A204.1 (cell line): Measurements from ENCODE around the gene JOSD2.

ENCODE experiments used
- FAIRE-seq: peaks from 2 replicates; lab custom pipeline; 2012; peaks lifted over from hg19 to GRCh38; lab: Jason Lieb, UNC

The JOSD2 gene, protein sequence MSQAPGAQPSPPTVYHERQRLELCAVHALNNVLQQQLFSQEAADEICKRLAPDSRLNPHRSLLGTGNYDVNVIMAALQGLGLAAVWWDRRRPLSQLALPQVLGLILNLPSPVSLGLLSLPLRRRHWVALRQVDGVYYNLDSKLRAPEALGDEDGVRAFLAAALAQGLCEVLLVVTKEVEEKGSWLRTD

DNA sequence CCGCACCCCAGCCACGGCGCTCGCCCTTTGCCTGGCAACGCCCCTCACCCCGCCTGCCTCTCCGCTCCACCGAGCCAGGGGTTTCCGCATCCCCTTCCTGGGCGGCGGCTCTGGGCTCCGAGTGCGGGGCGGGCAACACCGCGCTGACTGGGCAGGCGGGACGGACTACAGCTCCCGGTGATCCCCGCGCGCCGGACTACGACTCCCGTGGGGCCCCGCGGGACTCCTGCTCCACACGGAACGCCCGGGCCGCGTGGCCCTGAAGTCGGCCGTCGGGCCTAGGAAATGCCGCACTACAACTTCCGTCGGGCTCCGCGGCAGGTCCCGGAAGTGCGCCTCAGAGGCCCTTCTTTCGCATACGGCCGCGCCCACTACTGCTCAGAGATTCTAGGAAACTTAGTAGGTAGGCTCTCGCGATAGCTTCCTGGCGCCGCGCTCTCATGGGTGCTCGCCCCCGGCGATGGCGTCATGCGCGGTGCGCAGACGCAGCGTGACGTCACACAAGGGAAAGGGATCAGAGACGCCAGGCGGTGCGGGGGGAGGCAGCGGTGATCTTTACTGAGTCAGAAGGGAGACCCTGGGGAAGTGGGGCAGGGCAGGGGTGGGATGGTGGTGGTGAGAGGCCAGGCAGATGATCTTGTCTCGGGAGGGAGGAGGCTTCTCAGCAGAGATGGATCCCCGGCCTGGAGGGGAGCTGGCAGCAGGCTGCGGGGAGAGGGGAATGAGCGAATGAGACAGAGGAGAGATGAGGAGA, at the start of gene JOSD2:
Gene JOSD2, minus strand, starts transcription at position 123 of the 754 bp plus-strand sequence. CDS start 760 bp downstream, outside the sequence.
- peak; percentile 99 for FAIRE-seq

DNA sequence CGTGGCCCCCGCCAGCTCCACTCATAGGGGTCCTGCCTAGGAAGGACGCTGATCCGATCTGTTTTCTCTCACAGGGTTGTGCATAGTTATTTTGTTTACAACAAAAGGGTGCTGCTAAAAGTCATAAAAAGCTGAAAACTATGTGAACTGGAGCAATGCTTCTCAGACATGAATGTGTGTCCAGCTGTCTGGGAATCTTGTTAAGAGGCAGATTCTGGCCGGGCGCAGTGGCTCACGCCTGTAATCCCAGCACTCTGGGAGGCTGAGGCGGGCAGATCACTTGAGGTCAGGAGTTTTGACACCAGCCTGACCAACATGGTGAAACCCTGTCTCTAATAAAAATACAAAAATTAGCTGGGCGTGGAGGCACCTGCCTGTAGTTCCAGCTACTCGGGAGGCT, 48.6 kb upstream of the JOSD2 start:
- no peak for FAIRE-seq

DNA sequence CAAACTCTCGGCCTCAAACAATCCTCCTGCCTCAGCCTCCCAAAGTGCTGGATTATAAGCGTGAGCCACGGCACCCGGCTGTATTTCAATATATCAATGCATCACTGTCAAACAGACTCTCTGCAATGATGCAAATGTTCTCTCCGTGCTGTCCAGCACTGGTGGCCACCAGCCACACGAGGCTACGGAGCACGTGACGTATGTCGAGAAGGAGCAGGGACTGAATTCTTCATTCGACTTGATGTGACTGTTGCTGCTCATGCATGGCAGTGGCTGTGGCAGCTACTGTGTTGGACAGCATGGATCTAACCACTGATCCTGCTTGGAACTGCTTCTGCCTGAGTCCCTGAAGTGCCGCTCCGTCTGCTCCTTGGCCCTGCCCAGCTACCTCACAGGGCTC, 47.5 kb upstream of the JOSD2 start:
- no peak for FAIRE-seq

DNA sequence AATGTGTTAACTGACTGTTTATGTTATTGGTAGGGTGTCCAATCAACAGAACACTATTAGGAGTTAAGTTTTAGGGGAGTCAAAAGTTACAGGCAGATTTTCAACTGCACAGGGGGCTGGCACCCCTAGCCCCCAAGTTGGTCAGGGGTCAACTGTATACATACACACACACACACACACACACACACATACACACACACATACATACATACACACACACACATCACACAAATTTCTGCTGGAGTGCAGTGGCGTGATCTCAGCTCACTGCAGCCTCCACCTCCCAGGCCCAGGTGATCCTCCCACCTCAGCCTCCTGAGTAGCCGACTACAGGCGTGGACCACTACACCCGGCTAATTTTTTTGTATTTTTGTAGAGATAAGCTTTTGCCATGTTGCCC, 47.0 kb upstream of the JOSD2 start:
- FAIRE-seq, result no peak

DNA sequence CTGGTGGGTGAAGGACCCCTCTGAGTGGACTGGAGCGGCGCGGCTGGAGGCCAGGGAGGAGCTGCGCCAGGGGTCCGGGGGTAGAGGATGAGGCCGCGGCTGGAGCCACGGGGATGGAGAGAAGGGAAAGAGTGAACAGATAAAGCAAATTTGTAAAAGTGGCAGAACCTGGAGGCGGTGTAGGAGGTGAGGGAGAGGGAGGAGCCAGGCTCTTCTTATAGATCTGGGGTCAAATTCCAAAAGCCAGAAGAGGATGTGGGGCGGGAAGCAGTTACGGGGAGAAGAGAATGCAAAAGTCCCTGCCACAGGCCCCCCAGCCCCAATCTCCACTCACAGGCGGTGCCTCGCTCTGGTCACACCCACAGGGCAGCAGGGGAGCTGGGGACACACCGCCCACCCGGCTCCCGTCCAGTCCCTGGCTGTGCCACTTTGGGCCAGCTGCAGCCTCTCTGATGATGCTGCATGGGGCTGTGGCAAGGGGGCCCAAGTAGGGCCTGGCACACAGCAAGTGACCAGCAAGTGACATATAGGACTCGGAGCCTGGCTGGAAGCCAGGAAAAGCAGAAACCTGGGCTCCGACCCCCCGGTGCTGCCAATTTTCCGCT, 46.1 kb upstream of the JOSD2 start:
- FAIRE-seq, result no peak

DNA sequence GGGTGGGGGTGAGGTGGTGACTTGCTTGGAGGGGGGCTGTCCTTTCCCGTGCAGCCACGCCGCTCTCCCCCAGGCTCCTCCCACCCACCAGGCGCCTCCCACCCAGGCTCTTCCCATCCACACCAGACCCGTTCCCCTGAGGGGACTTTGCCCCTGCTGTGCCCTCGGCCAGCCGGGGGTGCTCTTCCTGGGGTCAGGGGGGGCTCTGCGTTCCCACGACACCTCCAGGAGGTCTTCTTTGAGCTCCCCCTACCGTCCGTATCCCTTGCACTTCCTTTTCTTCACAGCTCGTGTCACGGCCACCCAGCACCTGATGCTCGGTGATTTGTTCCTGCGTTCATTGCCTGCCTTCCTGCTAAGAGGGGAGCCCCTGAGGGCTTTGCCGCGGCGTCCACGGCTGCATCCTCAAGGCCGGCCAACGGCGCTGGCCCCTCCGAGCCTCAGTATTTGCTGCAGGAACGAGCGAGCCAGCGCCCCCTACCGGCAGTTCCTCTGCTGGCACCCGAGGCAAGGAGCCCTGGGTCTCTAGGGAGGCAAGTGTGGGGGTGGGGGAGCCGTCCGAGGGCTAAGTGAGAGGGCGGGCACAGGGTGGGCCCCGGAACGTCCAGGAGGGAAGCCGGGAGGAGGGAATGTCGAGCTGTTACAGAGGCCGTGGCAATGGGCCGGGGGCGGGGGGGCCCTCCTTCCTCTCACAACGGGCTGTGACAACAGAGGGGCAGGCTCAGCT, 45.5 kb upstream of the JOSD2 start:
- FAIRE-seq, result no peak

DNA sequence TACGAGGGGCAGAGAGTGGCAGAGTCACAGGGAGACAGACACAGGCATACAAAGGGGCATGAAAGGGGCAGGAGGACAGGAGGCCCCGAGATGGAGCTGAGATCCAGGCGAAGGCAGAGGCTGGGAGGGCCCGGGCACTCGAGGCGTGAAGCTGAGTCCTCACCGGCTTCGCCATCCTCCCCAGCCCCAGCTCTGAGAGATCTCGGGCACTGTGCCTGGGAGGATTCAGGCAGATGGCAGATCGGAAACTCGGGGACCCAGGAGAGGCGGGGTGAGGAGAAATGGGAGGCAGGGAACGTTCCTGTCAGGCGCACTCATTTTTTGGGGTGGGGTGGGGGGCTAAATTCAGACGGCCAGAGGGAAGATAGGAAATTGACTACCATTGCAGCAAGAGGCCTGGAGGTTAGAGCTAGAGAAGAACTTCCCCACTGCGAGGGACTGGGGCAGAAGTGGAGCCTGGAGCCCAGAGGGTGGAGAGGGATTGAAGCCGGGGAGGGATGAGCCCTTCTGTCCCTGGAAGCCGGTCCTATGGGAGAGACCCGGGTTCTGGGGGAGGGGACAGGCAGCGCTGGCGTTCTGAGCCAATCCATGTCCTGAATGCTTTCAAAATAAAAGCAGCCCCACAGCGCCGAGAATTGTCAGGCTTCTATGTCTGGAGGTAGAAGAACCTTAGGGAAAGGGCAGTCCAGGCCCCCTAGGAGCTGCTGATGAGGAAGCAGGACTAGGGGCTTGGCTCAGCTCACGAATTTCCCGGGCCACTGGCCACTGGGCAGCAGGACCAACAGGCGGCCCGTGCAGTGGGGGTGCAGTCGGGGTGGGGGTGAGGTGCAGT, 44.7 kb upstream of the JOSD2 start:
- no peak for FAIRE-seq

DNA sequence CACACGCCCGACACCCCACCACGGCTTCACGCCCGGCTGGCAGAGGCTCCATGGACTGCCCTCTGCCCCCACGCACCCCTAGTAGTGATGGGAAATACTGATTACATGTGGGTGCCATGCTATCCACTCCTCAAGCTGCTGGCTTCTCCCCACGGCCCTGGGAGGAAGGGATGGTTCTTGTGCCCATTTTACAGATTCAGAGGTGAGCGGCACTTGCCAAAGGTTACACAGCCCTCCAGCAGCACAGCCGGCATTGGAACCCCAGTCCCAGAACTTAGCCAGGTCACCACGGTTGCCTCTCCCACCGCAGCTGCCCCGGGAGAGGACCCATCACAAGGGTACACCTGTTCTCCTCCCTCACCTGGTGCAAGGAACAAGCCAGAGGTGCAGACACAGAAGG, 44.0 kb upstream of the JOSD2 start:
- FAIRE-seq, result no peak

DNA sequence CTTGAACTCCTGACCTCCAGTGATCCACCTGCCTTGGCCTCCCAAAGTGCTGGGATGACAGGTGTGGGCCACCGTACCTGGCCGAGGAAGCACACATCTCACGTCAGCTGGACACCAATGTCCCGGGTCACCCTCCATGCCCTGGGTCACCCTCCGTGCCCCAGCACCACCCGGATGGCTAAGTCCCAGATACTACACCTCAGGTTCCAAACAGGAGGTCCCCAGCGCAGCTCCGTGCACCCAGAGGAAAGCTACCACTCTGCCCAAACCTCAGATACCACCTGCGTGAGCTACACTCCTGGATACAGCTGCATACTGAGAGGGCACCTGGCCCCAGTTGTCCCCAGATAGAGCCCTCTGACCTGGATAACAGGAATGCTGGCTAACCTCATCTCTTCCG, 43.2 kb upstream of the JOSD2 start:
- no peak for FAIRE-seq

DNA sequence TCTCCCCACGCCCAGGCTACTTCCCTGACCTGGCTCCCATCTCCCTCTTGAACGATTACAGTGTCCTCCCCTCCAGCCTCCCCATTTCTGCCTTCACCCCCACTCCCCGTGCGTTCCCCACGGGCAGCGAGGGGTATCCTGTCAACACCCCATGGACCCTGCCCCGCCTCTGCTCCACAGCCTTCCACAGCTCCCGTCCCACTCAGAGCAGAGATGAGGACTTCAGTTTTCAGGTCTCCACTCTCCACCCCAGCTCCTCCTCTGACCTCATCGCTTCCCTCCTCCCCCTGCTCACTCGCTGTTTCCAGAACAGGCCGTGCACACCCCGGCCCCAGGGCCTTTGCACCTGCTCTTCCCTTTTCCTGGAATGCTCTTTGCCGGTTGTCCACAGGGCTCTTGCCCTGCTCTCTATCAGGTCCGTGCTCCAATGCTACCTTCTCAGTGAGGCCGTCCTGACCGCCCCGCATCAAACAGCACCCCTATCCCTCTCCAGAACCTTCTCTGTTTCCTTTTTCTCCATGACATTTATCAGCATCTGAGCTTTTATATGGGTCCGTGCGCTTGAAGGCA, 42.2 kb upstream of the JOSD2 start:
- no peak for FAIRE-seq

DNA sequence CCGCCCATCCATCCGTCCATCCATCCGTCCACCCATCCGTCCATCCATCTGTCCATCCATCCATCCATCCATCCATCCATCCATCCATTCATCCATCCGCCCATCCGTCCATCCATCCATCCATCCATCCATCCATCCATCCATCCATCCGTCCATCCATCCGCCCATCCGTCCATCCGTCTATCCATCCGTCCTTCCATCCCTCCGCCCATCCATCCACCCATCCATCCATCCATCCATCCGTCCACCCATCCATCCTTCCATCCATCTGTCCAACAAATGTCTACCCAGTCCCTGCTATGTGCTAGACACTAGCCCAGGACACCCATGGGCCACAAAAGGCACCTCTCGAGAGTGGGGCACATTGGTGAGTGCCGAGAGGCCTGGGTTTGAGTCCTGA, 41.5 kb upstream of the JOSD2 start:
- no peak for FAIRE-seq

DNA sequence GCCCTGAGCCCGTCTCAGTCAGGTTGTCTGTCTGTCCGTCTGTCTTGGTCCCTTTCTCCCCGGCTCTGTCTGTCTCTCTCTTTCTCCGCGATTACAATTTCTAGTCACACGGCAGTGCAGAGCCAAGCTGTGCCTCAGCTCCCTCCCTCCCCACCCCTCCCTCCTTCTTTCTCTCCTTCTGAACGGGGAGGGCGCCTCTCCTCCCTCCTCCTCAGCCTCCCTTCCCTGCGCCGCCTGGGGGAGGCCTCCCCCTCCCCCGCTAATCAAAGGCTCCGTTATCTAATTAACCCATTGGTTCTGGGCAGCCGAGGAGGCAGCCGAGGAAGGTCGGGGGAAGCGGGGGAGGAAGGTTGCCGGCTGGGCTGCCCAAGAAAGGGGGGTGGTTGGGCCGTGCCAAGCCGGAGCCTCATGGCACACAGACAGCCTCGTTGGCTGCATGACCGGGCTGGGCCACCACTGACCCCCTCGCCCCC, 40.8 kb upstream of the JOSD2 start:
- FAIRE-seq, result no peak

DNA sequence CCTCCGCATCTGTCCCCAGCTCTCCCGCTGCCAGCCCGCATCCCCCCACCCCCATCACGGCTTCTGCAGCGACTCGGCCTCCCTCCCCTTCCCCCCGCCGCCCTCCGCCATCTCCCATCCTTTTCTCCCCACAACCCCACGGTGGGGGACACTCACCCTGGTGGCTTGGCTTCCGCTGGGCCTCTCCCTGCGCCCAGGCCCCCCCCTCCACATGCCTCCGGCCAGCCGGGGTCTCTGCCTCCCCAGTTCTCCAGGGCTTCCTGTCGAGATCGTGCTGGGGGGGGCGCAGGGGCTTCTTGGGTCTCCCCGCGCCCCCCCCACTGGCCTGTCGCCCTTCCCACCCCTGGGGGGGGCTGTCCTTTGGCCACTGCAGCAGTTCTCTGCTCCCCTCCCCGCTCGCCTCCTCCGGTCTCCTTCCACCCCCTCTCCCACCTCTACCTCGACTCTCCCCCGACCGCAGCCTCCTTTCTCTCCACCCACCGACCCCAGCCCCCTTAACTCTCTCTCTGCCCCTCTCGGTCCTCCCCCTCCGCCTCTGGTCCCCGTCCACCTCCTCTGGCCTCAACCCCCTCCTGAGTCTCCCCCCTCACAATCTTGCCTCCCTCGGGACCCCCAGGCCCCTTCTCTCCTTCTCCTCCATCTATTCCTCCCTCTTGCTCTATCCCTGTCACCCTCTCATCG, 40.2 kb upstream of the JOSD2 start:
- no peak for FAIRE-seq

DNA sequence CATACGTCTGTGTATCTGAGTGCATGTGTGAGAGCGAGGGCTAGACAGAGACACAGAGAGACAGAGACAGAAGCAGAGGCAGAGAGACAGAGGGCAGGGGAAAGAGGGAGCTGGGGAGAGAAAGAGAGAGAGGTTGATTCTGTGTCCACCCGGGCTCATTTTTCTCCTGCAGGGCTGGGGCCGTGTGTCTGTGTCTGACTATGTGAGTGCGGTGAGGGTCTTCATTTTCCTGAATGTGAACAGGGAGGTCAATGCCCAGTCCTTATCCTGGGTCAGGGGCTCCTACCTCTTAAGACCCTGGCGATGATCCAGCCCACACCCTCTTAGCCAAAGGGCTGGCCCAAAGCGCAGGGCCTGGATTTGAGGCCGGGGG, 39.6 kb upstream of the JOSD2 start:
- no peak for FAIRE-seq

DNA sequence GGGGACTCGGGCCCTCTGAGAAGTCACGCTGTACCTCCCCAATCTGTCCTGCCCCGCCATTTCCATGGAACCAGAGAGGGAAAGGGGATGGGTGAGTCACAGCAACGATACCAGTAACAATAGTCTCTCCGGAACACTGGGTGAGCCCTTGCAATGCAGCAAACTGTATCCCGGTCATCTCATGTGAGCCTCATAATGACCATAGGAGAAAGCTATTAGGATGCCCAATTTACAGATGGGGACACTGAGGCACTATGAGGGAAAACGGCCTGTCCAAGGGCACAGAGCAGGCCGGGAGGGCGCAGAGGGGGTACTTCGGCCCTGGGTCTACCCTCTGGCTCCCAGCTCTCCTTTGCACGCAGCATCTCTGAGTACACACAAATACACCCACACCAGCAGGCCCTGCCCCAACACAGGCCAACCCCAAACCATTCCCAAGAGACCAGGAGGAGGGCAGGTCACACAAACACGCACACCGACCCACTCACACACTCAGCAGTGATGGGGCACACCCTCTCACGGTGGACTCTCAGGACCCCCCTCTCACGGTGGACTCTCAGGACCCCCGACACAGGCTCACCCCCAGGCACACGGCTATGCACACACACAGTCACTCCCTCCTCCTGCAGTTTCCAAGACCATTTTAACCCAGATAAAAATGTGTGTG, 39.1 kb upstream of the JOSD2 start:
- FAIRE-seq, result no peak

DNA sequence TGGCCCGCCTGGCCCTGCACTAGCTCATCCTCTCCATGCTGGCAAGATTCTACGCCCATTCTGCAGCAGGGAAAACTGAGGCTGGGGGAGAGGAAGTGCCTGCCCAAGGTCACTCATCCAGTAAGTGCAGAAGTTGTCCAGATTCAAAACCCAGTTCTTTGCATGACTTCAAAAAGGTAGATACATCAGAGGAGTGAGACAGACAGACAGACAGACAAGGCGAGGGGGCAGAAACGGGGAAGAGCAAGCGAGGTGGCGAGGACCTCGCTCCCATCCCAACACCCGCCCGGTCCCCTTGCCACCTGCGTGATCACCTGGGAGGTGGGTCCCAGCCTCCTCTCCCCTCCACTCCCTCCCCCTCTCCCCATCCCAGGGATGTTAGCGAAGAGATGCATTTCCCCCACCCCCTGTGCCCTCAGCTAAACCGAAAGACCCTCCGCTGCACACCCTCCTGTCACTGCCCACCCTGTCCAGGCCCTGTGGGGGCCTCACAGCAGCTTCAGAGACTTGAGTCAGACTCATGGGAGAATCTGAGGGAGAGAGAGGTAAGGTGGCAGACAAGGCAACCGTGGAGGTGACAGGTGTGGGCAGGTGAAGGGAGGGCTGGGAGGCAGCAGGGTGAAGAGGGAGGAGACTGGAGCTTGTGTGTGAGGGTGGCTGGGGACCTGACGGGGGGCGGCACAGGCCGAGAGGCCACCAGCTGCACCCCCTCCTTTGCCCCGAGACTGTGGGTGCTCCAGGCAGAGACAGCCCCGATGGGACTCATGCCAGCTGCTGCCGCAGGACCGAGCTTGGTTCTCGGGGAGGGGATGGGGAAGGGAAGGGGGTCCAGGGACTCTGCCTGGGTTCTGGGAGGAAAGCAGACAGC, 38.3 kb upstream of the JOSD2 start:
- FAIRE-seq, result no peak

DNA sequence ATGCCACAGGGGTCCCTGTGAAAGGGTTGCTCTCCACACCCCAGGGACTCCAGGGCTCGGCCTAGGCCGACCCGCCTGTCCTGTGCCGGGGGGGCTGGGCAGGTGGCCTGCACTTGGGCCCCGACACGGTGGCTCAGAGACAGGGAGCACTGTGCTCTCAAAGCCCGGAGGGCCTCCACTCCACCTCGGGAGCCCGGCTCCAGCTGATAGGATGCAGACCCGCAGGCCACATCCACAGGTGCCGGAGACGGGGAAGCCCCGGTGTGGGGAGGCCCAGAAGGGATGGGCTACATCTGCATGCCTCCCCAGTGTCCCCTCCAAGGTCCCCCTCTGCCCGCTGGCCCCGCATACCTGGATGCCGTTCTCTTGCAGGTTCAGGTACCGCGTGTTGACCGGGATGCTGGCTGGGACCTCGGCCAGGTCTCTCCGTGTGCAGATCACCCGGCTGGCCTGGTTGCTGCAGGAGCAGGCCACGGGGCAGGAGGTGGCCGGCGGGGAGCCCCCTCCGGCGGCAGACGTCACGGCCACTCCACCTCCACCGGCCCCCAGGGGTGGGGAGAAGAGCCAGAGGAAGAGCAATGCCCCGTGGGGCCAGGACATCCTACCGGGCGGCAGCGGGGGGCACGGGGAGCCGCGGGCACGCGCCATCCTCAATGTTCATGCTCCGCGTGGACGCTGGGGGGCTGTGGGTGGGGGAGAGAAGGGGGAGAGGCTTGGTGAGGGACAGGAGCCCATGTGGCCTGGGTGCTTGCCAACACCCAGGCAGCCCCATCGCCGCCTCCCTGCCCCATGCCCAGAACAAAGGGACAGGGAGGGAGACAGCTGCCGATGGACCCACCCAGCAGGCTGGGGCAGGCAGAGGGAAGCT, 37.4 kb upstream of the JOSD2 start:
- no peak for FAIRE-seq

DNA sequence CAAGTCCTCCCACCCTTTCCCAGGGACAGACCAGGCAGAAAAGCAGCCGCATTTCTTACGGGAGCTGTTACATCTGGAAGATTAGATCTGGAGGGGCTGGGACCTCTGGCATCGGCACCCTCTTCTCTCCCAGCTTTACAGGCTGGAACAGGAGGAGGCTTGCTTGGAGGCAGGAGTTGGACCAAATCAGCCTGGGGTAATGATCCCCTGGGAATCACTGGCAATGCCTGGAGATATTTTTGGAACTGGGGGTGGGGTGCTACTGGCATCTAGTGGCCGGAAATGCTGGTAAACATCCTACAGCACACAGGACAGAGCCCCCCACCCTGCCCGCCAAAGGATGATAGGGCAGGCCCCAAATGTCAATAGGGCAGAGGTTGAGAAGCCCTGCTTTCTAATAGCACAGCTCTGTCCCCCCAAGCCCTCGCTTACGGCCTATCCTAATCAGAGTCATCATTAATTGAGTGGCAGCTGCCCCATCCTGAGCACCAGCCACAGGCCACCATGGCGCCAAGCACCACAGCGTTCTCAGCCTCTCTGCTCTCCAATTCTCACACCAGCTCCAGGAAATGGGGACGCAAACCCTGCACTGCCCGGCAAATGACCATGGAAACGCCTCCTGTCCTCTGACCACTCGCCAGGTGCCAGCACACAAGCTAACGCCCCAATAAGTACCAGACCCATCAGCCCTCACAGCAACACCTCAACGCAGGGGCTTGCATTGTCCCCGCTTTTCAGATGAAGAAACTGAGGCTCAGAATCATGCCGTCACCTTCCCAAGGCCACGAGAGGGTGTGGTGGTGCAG, 36.6 kb upstream of the JOSD2 start:
- FAIRE-seq, result no peak
